ENCODE measurements around the gene S100A4. TPM values are rescaled to one million over a fixed set of nuclear protein-coding genes. Genes with fewer than 3 reads are reported as not detected.

S100A4 gene
- total RNA-seq, 1 experiment from 2014 or later: 22.7 TPM

DNA sequence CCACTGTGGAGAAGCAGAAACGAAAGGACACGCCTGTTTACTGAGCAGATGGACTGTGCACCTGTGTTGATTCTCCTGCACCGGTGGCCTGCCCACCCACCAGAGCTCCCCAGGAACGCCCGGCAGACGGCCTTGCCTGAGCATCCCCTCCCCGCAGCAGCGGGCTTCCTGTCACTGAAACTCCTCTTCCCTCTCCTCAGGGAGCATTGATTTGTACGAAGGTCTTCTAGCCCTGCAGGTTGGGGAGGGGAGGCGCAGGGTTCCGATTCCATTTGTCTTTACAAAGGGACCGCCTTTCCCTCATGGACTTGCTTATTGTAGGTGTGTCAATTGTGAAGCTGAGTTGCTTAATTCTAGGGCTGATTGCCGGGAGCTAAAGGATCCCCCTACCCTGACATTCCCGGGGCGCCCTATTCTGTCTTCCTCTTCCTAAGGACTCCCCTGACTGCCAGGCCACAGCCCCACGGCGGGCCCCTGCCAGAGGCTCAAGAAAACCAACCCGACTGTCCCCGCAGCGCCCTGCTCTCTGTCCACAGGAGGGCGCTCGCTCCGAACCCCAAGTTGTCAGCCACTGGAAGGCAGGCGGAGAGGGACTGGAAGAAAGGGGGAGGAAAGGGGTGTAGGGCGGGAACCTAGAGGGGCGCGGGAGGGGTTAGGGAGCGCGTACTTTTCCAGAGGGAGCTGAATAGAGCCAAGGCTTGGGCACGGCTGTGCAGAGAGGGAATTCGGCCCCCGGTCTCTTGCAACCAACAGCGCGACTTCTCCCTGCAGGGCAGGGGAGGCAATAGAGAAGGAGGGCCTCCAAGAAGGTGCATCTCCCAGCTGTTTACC is 12.6 kb downstream of the S100A4 start (continued):
- TF ChIP-seq, protein P1, sequence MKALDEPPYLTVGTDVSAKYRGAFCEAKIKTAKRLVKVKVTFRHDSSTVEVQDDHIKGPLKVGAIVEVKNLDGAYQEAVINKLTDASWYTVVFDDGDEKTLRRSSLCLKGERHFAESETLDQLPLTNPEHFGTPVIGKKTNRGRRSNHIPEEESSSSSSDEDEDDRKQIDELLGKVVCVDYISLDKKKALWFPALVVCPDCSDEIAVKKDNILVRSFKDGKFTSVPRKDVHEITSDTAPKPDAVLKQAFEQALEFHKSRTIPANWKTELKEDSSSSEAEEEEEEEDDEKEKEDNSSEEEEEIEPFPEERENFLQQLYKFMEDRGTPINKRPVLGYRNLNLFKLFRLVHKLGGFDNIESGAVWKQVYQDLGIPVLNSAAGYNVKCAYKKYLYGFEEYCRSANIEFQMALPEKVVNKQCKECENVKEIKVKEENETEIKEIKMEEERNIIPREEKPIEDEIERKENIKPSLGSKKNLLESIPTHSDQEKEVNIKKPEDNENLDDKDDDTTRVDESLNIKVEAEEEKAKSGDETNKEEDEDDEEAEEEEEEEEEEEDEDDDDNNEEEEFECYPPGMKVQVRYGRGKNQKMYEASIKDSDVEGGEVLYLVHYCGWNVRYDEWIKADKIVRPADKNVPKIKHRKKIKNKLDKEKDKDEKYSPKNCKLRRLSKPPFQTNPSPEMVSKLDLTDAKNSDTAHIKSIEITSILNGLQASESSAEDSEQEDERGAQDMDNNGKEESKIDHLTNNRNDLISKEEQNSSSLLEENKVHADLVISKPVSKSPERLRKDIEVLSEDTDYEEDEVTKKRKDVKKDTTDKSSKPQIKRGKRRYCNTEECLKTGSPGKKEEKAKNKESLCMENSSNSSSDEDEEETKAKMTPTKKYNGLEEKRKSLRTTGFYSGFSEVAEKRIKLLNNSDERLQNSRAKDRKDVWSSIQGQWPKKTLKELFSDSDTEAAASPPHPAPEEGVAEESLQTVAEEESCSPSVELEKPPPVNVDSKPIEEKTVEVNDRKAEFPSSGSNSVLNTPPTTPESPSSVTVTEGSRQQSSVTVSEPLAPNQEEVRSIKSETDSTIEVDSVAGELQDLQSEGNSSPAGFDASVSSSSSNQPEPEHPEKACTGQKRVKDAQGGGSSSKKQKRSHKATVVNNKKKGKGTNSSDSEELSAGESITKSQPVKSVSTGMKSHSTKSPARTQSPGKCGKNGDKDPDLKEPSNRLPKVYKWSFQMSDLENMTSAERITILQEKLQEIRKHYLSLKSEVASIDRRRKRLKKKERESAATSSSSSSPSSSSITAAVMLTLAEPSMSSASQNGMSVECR (CRISPR knock-in tag; IDR thresholded peaks at IDR 0.05; ENCODE audit: borderline replicate concordance): no peak
- TF ChIP-seq SP1 (CRISPR knock-in tag; conservative IDR thresholded peaks at IDR 0.05): peak; percentile 71
- no peak for TF ChIP-seq KAT7 (CRISPR knock-in tag; IDR thresholded peaks at IDR 0.05; ENCODE audit: borderline replicate concordance)
- no peak for TF ChIP-seq PRRX2 (CRISPR knock-in tag; IDR thresholded peaks at IDR 0.05)
- no peak for TF ChIP-seq CREM (CRISPR knock-in tag; IDR thresholded peaks at IDR 0.05)
- TF ChIP-seq ZNF121 (CRISPR knock-in tag; IDR thresholded peaks at IDR 0.05): no peak
- TF ChIP-seq, protein P2, sequence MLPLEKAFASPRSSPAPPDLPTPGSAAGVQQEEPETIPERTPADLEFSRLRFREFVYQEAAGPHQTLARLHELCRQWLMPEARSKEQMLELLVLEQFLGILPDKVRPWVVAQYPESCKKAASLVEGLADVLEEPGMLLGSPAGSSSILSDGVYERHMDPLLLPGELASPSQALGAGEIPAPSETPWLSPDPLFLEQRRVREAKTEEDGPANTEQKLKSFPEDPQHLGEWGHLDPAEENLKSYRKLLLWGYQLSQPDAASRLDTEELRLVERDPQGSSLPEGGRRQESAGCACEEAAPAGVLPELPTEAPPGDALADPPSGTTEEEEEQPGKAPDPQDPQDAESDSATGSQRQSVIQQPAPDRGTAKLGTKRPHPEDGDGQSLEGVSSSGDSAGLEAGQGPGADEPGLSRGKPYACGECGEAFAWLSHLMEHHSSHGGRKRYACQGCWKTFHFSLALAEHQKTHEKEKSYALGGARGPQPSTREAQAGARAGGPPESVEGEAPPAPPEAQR (CRISPR knock-in tag; IDR thresholded peaks at IDR 0.05): no peak
- TF ChIP-seq, protein P3, sequence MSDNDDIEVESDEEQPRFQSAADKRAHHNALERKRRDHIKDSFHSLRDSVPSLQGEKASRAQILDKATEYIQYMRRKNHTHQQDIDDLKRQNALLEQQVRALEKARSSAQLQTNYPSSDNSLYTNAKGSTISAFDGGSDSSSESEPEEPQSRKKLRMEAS (CRISPR knock-in tag; IDR thresholded peaks at IDR 0.05): peak; percentile 39
- TF ChIP-seq MXD4 (CRISPR knock-in tag; IDR thresholded peaks at IDR 0.05; ENCODE audit: borderline replicate concordance): no peak
- no peak for TF ChIP-seq IRF2 (CRISPR knock-in tag; IDR thresholded peaks at IDR 0.05; ENCODE audit: borderline replicate concordance, low read depth)
- peak; percentile 15; the same call in 1 of the 2 replicates for TF ChIP-seq TEAD1 (CRISPR knock-in tag; IDR thresholded peaks at IDR 0.05)
- no peak for TF ChIP-seq ZNF416 (CRISPR knock-in tag; IDR thresholded peaks at IDR 0.05)
- TF ChIP-seq NFATC4 (CRISPR knock-in tag; IDR thresholded peaks at IDR 0.05): no peak
- TF ChIP-seq OVOL2 (CRISPR knock-in tag; IDR thresholded peaks at IDR 0.05; ENCODE audit: borderline replicate concordance): no peak
- peak; percentile 69 for TF ChIP-seq ETV6 (CRISPR knock-in tag; IDR thresholded peaks at IDR 0.05)
- TF ChIP-seq, protein P4, sequence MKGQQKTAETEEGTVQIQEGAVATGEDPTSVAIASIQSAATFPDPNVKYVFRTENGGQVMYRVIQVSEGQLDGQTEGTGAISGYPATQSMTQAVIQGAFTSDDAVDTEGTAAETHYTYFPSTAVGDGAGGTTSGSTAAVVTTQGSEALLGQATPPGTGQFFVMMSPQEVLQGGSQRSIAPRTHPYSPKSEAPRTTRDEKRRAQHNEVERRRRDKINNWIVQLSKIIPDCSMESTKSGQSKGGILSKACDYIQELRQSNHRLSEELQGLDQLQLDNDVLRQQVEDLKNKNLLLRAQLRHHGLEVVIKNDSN (CRISPR knock-in tag; IDR thresholded peaks at IDR 0.05): no peak
- TF ChIP-seq MYBL2 (CRISPR knock-in tag; IDR thresholded peaks at IDR 0.05): no peak
- TF ChIP-seq ZNF423 (CRISPR knock-in tag; IDR thresholded peaks at IDR 0.05): no peak
- no peak for TF ChIP-seq ZNF219 (CRISPR knock-in tag; IDR thresholded peaks at IDR 0.05; ENCODE audit: borderline replicate concordance)
- TF ChIP-seq, protein P5, sequence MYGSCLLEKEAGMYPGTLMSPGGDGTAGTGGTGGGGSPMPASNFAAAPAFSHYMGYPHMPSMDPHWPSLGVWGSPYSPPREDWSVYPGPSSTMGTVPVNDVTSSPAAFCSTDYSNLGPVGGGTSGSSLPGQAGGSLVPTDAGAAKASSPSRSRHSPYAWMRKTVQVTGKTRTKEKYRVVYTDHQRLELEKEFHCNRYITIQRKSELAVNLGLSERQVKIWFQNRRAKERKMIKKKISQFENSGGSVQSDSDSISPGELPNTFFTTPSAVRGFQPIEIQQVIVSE (CRISPR knock-in tag; IDR thresholded peaks at IDR 0.05; ENCODE audit: borderline replicate concordance): no peak
- TF ChIP-seq NR1H2 (CRISPR knock-in tag; IDR thresholded peaks at IDR 0.05): no peak
- TF ChIP-seq, protein P6, sequence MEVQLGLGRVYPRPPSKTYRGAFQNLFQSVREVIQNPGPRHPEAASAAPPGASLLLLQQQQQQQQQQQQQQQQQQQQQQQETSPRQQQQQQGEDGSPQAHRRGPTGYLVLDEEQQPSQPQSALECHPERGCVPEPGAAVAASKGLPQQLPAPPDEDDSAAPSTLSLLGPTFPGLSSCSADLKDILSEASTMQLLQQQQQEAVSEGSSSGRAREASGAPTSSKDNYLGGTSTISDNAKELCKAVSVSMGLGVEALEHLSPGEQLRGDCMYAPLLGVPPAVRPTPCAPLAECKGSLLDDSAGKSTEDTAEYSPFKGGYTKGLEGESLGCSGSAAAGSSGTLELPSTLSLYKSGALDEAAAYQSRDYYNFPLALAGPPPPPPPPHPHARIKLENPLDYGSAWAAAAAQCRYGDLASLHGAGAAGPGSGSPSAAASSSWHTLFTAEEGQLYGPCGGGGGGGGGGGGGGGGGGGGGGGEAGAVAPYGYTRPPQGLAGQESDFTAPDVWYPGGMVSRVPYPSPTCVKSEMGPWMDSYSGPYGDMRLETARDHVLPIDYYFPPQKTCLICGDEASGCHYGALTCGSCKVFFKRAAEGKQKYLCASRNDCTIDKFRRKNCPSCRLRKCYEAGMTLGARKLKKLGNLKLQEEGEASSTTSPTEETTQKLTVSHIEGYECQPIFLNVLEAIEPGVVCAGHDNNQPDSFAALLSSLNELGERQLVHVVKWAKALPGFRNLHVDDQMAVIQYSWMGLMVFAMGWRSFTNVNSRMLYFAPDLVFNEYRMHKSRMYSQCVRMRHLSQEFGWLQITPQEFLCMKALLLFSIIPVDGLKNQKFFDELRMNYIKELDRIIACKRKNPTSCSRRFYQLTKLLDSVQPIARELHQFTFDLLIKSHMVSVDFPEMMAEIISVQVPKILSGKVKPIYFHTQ (CRISPR knock-in tag; IDR thresholded peaks at IDR 0.05): no peak
- TF ChIP-seq, protein P7, sequence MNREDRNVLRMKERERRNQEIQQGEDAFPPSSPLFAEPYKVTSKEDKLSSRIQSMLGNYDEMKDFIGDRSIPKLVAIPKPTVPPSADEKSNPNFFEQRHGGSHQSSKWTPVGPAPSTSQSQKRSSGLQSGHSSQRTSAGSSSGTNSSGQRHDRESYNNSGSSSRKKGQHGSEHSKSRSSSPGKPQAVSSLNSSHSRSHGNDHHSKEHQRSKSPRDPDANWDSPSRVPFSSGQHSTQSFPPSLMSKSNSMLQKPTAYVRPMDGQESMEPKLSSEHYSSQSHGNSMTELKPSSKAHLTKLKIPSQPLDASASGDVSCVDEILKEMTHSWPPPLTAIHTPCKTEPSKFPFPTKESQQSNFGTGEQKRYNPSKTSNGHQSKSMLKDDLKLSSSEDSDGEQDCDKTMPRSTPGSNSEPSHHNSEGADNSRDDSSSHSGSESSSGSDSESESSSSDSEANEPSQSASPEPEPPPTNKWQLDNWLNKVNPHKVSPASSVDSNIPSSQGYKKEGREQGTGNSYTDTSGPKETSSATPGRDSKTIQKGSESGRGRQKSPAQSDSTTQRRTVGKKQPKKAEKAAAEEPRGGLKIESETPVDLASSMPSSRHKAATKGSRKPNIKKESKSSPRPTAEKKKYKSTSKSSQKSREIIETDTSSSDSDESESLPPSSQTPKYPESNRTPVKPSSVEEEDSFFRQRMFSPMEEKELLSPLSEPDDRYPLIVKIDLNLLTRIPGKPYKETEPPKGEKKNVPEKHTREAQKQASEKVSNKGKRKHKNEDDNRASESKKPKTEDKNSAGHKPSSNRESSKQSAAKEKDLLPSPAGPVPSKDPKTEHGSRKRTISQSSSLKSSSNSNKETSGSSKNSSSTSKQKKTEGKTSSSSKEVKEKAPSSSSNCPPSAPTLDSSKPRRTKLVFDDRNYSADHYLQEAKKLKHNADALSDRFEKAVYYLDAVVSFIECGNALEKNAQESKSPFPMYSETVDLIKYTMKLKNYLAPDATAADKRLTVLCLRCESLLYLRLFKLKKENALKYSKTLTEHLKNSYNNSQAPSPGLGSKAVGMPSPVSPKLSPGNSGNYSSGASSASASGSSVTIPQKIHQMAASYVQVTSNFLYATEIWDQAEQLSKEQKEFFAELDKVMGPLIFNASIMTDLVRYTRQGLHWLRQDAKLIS (CRISPR knock-in tag; IDR thresholded peaks at IDR 0.05; ENCODE audit: borderline replicate concordance): no peak
- TF ChIP-seq ATF1 (CRISPR knock-in tag; IDR thresholded peaks at IDR 0.05): no peak
- TF ChIP-seq, protein P8, sequence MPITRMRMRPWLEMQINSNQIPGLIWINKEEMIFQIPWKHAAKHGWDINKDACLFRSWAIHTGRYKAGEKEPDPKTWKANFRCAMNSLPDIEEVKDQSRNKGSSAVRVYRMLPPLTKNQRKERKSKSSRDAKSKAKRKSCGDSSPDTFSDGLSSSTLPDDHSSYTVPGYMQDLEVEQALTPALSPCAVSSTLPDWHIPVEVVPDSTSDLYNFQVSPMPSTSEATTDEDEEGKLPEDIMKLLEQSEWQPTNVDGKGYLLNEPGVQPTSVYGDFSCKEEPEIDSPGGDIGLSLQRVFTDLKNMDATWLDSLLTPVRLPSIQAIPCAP (CRISPR knock-in tag; IDR thresholded peaks at IDR 0.05): no peak

All from WTC11 (cell line).